ENCODE measurements around the gene IVNS1ABP. TPM values are rescaled to one million over a fixed set of nuclear protein-coding genes. Genes with fewer than 3 reads are reported as not detected.

IVNS1ABP gene
- total and polyA plus RNA-seq, 2 experiments from 2014 or later: 73.5 to 162 TPM

- Histone ChIP-seq H3K79me2 (replicated peaks; ENCODE audit: insufficient read depth) (peaks cover 83% of the 10 kb centered on the region), H3K4me2 (peak overlapping the region; percentile 90), H4K20me1 (replicated peaks; ENCODE audit: insufficient read depth) (peaks cover 30% of the 10 kb centered on the region), H3K27me3 (ENCODE audit: insufficient read depth) (no peaks in the 10 kb centered on the region), H3K4me1 (ENCODE audit: insufficient read depth) (peaks cover 37% of the 10 kb centered on the region), H3K36me3 (ENCODE audit: insufficient read depth) (peaks cover 20% of the 10 kb centered on the region), H2AFZ (no peak overlapping the region), H3K27ac (ENCODE audit: low read depth) (peak overlapping the region; percentile 24; the same call in 1 of the 2 replicates), H3K9me2 (ENCODE audit: insufficient read depth) (no peaks in the 10 kb centered on the region), H3K4me3 (peak overlapping the region; percentile 90), H3F3A (replicated peaks; ENCODE audit: low read depth) (0 out of 2 replicates have a peak, but pooled peaks cover 6% of the 10 kb centered on the region)
- DNase-seq (ENCODE audit: low spot score): peak; percentile 46
- peak overlapping the region; percentile 47; the same call in 1 of the 2 replicates for H3K27ac Mint-ChIP-seq
- peaks cover 3% of the 10 kb centered on the region; the same call in 2 of the 3 replicates for H3K9me3 Mint-ChIP-seq
- peaks cover 7% of the 10 kb centered on the region for H3K27me3 Mint-ChIP-seq (ENCODE audit: insufficient read depth, low read depth, poor library complexity)
- no peak for ATAC-seq
- TF ChIP-seq, protein P1, sequence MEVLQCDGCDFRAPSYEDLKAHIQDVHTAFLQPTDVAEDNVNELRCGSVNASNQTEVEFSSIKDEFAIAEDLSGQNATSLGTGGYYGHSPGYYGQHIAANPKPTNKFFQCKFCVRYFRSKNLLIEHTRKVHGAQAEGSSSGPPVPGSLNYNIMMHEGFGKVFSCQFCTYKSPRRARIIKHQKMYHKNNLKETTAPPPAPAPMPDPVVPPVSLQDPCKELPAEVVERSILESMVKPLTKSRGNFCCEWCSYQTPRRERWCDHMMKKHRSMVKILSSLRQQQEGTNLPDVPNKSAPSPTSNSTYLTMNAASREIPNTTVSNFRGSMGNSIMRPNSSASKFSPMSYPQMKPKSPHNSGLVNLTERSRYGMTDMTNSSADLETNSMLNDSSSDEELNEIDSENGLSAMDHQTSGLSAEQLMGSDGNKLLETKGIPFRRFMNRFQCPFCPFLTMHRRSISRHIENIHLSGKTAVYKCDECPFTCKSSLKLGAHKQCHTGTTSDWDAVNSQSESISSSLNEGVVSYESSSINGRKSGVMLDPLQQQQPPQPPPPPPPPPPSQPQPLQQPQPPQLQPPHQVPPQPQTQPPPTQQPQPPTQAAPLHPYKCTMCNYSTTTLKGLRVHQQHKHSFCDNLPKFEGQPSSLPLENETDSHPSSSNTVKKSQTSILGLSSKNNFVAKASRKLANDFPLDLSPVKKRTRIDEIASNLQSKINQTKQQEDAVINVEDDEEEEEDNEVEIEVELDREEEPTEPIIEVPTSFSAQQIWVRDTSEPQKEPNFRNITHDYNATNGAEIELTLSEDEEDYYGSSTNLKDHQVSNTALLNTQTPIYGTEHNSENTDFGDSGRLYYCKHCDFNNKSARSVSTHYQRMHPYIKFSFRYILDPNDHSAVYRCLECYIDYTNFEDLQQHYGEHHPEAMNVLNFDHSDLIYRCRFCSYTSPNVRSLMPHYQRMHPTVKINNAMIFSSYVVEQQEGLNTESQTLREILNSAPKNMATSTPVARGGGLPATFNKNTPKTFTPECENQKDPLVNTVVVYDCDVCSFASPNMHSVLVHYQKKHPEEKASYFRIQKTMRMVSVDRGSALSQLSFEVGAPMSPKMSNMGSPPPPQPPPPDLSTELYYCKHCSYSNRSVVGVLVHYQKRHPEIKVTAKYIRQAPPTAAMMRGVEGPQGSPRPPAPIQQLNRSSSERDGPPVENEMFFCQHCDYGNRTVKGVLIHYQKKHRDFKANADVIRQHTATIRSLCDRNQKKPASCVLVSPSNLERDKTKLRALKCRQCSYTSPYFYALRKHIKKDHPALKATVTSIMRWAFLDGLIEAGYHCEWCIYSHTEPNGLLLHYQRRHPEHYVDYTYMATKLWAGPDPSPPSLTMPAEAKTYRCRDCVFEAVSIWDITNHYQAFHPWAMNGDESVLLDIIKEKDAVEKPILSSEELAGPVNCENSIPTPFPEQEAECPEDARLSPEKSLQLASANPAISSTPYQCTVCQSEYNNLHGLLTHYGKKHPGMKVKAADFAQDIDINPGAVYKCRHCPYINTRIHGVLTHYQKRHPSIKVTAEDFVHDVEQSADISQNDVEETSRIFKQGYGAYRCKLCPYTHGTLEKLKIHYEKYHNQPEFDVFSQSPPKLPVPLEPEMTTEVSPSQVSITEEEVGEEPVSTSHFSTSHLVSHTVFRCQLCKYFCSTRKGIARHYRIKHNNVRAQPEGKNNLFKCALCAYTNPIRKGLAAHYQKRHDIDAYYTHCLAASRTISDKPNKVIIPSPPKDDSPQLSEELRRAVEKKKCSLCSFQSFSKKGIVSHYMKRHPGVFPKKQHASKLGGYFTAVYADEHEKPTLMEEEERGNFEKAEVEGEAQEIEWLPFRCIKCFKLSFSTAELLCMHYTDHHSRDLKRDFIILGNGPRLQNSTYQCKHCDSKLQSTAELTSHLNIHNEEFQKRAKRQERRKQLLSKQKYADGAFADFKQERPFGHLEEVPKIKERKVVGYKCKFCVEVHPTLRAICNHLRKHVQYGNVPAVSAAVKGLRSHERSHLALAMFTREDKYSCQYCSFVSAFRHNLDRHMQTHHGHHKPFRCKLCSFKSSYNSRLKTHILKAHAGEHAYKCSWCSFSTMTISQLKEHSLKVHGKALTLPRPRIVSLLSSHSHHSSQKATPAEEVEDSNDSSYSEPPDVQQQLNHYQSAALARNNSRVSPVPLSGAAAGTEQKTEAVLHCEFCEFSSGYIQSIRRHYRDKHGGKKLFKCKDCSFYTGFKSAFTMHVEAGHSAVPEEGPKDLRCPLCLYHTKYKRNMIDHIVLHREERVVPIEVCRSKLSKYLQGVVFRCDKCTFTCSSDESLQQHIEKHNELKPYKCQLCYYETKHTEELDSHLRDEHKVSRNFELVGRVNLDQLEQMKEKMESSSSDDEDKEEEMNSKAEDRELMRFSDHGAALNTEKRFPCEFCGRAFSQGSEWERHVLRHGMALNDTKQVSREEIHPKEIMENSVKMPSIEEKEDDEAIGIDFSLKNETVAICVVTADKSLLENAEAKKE (CRISPR knock-in tag; IDR thresholded peaks at IDR 0.05): no peak
- TF ChIP-seq POLR2AphosphoS5 (IDR thresholded peaks at IDR 0.05; ENCODE audit: low read depth) (no peak), EZH2phosphoT487 (IDR thresholded peaks at IDR 0.05; ENCODE audit: unreplicated experiment) (no peak), REST (IDR thresholded peaks at IDR 0.05; ENCODE audit: unreplicated experiment) (no peak), NANOG (IDR thresholded peaks at IDR 0.05; ENCODE audit: borderline replicate concordance) (no peak), STAT1 (IDR thresholded peaks at IDR 0.05; ENCODE audit: unreplicated experiment) (no peak), ZNF114 (CRISPR knock-in tag; IDR thresholded peaks at IDR 0.05) (no peak), CTCF (conservative IDR thresholded peaks at IDR 0.05; ENCODE audit: low read depth in 2 of 2) (no peak), CREB1 (CRISPR knock-in tag; IDR thresholded peaks at IDR 0.05; ENCODE audit: low read depth) (no peak), ETS1 (IDR thresholded peaks at IDR 0.05) (no peak), JUNB (IDR thresholded peaks at IDR 0.05; ENCODE audit: unreplicated experiment) (no peak), EZH2 (IDR thresholded peaks at IDR 0.05; ENCODE audit: low read depth, unreplicated experiment) (no peak)
- peak overlapping the region; percentile 97 for H3K4me3 Mint-ChIP-seq
- H3K4me1 Mint-ChIP-seq: peaks cover 42% of the 10 kb centered on the region
- peaks cover 32% of the 10 kb centered on the region for H3K36me3 Mint-ChIP-seq (ENCODE audit: low read depth)
Observed at GRCh38 chr1:185314411-185314810, 2.6 kb downstream of the IVNS1ABP start.
